HEK293 (cell line): ENCODE measurements around the gene PRKAG2.
A peak's percentile ranks its signal among the peaks of the same experiment; 100 is the strongest.

Experiments
- GLIS1 ChIP-seq: fragments of 450-650 bp; formaldehyde crosslinking; IDR thresholded peaks from 2 replicates; pipeline ENCODE4 v1.5.1; 2016; ENCODE audit warnings: missing biosample characterization, missing genetic modification characterization
- HOXD13 ChIP-seq: sonication (generic); formaldehyde crosslinking; IDR thresholded peaks from 2 replicates; pipeline ENCODE4 v1.8.0; 2022; ENCODE audit warnings: missing genetic modification reagents, borderline replicate concordance
- KLF7 ChIP-seq: fragments of 450-650 bp; formaldehyde crosslinking; IDR thresholded peaks from 2 replicates; pipeline ENCODE4 v1.5.1; 2016; ENCODE audit warnings: missing biosample characterization, missing genetic modification characterization, borderline replicate concordance
- MZF1 ChIP-seq: fragments of 450-650 bp; formaldehyde crosslinking; IDR thresholded peaks from 2 replicates; pipeline ENCODE4 v1.5.1; 2017; ENCODE audit warnings: missing biosample characterization, missing genetic modification characterization, borderline replicate concordance
- OSR2 ChIP-seq: fragments of 450-650 bp; formaldehyde crosslinking; IDR thresholded peaks from 2 replicates; pipeline ENCODE4 v1.5.1; 2016; ENCODE audit warnings: missing biosample characterization, missing genetic modification characterization
- OVOL3 ChIP-seq: fragments of 450-650 bp; formaldehyde crosslinking; IDR thresholded peaks from 2 replicates; pipeline ENCODE4 v1.5.1; 2016; ENCODE audit warnings: missing biosample characterization, missing genetic modification characterization
- SALL2 ChIP-seq: fragments of 450-650 bp; formaldehyde crosslinking; IDR thresholded peaks from 2 replicates; pipeline ENCODE4 v1.5.0; 2017; ENCODE audit warnings: missing biosample characterization, mild to moderate bottlenecking, missing genetic modification characterization, borderline replicate concordance
- SP3 ChIP-seq: fragments of 450-650 bp; formaldehyde crosslinking; IDR thresholded peaks from 2 replicates; pipeline ENCODE4 v1.5.1; 2016; ENCODE audit warnings: missing biosample characterization, missing genetic modification characterization
- TCF7L2 ChIP-seq: IDR thresholded peaks from 2 replicates; pipeline ENCODE4 v1.6.1; 2011; ENCODE audit warnings: low read depth, mild to moderate bottlenecking, inconsistent platforms, low read length, moderate library complexity, borderline replicate concordance
- ZFHX2 ChIP-seq: fragments of 450-650 bp; formaldehyde crosslinking; conservative IDR thresholded peaks from 2 replicates; pipeline ENCODE4 v1.5.1; 2016; ENCODE audit warnings: missing biosample characterization, missing genetic modification characterization
- ZNF138 ChIP-seq: fragments of 450-650 bp; formaldehyde crosslinking; IDR thresholded peaks from 2 replicates; pipeline ENCODE4 v1.5.1; 2016; ENCODE audit warnings: missing biosample characterization, missing genetic modification characterization, borderline replicate concordance
- ZNF2 ChIP-seq: fragments of 450-650 bp; formaldehyde crosslinking; IDR thresholded peaks from 2 replicates; pipeline ENCODE4 v1.5.1; 2016; ENCODE audit warnings: missing biosample characterization, missing genetic modification characterization
- ZNF239 ChIP-seq: fragments of 450-650 bp; formaldehyde crosslinking; IDR thresholded peaks from 2 replicates; pipeline ENCODE4 v1.5.1; 2016; ENCODE audit warnings: missing biosample characterization, missing genetic modification characterization
- ZNF266 ChIP-seq: fragments of 450-650 bp; formaldehyde crosslinking; IDR thresholded peaks from 2 replicates; pipeline ENCODE4 v1.5.1; 2016; ENCODE audit warnings: missing biosample characterization, missing genetic modification characterization, low read depth
- ZNF394 ChIP-seq: fragments of 450-650 bp; formaldehyde crosslinking; IDR thresholded peaks from 2 replicates; pipeline ENCODE4 v1.5.1; 2016; ENCODE audit warnings: missing biosample characterization, missing genetic modification characterization, mild to moderate bottlenecking, moderate library complexity, borderline replicate concordance
- ZNF404 ChIP-seq: fragments of 450-650 bp; formaldehyde crosslinking; IDR thresholded peaks from 2 replicates; pipeline ENCODE4 v1.5.1; 2017; ENCODE audit warnings: missing biosample characterization, missing genetic modification characterization
- ZNF654 ChIP-seq: fragments of 450-650 bp; formaldehyde crosslinking; IDR thresholded peaks from 2 replicates; pipeline ENCODE4 v1.5.1; 2016; ENCODE audit warnings: low read depth, missing biosample characterization, missing genetic modification characterization
- ZNF660 ChIP-seq: fragments of 450-650 bp; IDR thresholded peaks from 2 replicates; pipeline ENCODE4 v1.5.1; 2018; ENCODE audit warnings: missing biosample characterization, mild to moderate bottlenecking, missing genetic modification characterization
- ZNF677 ChIP-seq: fragments of 450-650 bp; IDR thresholded peaks from 2 replicates; pipeline ENCODE4 v1.5.0; 2018; ENCODE audit warnings: missing biosample characterization, mild to moderate bottlenecking, missing genetic modification characterization, moderate library complexity
- ZSCAN30 ChIP-seq: fragments of 450-650 bp; IDR thresholded peaks from 2 replicates; pipeline ENCODE4 v1.5.1; 2018; ENCODE audit warnings: missing biosample characterization, mild to moderate bottlenecking, missing genetic modification characterization, moderate library complexity
- TF ChIP-seq, protein P1 (sequence below): fragments of 450-650 bp; formaldehyde crosslinking; IDR thresholded peaks from 2 replicates; pipeline ENCODE4 v1.5.1; 2016; ENCODE audit warnings: missing biosample characterization, missing genetic modification characterization
- TF ChIP-seq, protein P2 (sequence below): fragments of 450-650 bp; formaldehyde crosslinking; IDR thresholded peaks from 2 replicates; pipeline ENCODE4 v1.5.1; 2016; ENCODE audit warnings: missing biosample characterization, missing genetic modification characterization
- TF ChIP-seq, protein P3 (sequence below): fragments of 450-650 bp; formaldehyde crosslinking; IDR thresholded peaks from 2 replicates; pipeline ENCODE4 v1.5.1; 2017; ENCODE audit warnings: missing biosample characterization, missing genetic modification characterization
- TF ChIP-seq, protein P4 (sequence below): fragments of 450-650 bp; formaldehyde crosslinking; IDR thresholded peaks from 2 replicates; pipeline ENCODE4 v1.5.1; 2016; ENCODE audit warnings: missing biosample characterization, missing genetic modification characterization
- TF ChIP-seq, protein P5 (sequence below): fragments of 450-650 bp; formaldehyde crosslinking; IDR thresholded peaks from 2 replicates; pipeline ENCODE4 v1.5.1; 2016; ENCODE audit warnings: missing biosample characterization, missing genetic modification characterization, borderline replicate concordance
- TF ChIP-seq, protein P6 (sequence below): fragments of 450-650 bp; formaldehyde crosslinking; IDR thresholded peaks from 2 replicates; pipeline ENCODE4 v1.5.1; 2016; ENCODE audit warnings: missing biosample characterization, missing genetic modification characterization
- TF ChIP-seq, protein P7 (sequence below): fragments of 450-650 bp; formaldehyde crosslinking; IDR thresholded peaks from 2 replicates; pipeline ENCODE4 v1.5.1; 2016; ENCODE audit warnings: missing biosample characterization, missing genetic modification characterization

The PRKAG2 gene

DNA sequence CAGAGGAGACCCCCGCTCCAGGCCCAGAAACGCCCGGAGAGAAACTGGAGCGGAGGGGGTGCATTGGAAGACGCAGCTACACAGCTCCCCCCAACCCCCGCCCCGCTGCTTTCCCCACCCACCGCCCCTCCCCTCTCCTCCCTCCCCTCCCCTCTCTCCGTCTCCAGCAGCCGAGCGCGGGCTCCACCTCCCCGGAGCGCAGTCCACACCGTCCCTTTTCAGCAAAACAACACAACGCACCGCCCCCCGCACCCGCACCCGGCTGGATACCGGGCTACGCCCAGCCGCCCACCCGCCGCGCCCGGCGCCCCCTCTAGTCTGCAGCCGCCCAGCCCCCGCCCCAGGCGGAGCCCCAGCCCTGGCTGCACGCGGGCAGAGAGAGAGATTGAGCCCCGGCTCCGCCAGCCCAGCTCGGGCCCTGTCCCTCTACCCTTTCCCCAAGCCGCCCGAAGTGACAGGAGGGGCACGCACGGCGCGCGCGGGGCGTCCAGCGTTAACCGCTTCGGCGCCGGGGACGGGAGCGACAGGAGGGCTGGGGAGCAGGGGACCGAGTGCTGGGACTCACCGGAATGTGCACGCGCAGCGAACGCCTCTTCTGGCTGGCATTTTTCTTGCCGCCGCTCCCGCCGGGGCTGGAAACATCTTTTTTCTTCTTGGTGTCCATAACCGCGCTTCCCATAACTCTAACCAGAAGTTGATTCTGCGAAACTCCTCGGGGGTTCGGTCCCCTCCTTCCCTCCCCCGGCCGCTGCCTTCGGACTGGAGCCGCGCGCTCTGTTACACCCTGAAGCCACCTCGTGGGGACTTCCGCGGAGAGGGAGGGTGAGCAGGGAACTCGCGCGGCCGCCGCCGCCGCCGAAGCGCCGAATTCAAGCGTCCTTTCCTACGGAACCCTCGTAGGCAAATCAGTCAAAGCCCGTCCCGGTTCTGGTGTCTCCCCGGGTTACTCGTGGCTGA, 695 bp downstream of the PRKAG2 start (continued):
- TF ChIP-seq, protein P1, sequence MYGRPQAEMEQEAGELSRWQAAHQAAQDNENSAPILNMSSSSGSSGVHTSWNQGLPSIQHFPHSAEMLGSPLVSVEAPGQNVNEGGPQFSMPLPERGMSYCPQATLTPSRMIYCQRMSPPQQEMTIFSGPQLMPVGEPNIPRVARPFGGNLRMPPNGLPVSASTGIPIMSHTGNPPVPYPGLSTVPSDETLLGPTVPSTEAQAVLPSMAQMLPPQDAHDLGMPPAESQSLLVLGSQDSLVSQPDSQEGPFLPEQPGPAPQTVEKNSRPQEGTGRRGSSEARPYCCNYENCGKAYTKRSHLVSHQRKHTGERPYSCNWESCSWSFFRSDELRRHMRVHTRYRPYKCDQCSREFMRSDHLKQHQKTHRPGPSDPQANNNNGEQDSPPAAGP (tag by site-specific recombination): peak; percentile 93; the same call in 1 of the 2 replicates
- TF ChIP-seq GLIS1 (tag by site-specific recombination): peak; percentile 85
- no peak for TF ChIP-seq TCF7L2
- TF ChIP-seq SP3 (tag by site-specific recombination): peak; percentile 59
- peak; percentile 52; the same call in 1 of the 2 replicates for TF ChIP-seq ZNF2 (tag by site-specific recombination)
- TF ChIP-seq ZSCAN30 (tag by site-specific recombination): no peak; the same call in 1 of the 2 replicates
- peak; percentile 77 for TF ChIP-seq ZFHX2
- TF ChIP-seq SALL2 (tag by site-specific recombination): no peak
- TF ChIP-seq HOXD13: no peak
- TF ChIP-seq OSR2: no peak; the same call in 1 of the 2 replicates
- TF ChIP-seq ZNF660 (tag by site-specific recombination): no peak
- TF ChIP-seq ZNF654: no peak
- 0 out of 2 replicates have a peak, but pooled peaks have one; percentile 12 for TF ChIP-seq ZNF394
- no peak for TF ChIP-seq ZNF404
- TF ChIP-seq, protein P2, sequence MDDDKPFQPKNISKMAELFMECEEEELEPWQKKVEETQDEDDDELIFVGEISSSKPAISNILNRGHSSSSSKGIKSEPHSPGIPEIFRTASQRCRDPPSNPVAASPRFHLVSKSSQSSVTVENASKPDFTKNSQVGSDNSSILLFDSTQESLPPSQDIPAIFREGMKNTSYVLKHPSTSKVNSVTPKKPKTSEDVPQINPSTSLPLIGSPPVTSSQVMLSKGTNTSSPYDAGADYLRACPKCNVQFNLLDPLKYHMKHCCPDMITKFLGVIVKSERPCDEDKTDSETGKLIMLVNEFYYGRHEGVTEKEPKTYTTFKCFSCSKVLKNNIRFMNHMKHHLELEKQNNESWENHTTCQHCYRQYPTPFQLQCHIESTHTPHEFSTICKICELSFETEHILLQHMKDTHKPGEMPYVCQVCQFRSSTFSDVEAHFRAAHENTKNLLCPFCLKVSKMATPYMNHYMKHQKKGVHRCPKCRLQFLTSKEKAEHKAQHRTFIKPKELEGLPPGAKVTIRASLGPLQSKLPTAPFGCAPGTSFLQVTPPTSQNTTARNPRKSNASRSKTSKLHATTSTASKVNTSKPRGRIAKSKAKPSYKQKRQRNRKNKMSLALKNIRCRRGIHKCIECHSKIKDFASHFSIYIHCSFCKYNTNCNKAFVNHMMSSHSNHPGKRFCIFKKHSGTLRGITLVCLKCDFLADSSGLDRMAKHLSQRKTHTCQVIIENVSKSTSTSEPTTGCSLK (tag by site-specific recombination): no peak
- TF ChIP-seq, protein P3, sequence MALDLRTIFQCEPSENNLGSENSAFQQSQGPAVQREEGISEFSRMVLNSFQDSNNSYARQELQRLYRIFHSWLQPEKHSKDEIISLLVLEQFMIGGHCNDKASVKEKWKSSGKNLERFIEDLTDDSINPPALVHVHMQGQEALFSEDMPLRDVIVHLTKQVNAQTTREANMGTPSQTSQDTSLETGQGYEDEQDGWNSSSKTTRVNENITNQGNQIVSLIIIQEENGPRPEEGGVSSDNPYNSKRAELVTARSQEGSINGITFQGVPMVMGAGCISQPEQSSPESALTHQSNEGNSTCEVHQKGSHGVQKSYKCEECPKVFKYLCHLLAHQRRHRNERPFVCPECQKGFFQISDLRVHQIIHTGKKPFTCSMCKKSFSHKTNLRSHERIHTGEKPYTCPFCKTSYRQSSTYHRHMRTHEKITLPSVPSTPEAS: peak; percentile 15; the same call in 1 of the 2 replicates
- TF ChIP-seq ZNF138: no peak
- TF ChIP-seq, protein P4, sequence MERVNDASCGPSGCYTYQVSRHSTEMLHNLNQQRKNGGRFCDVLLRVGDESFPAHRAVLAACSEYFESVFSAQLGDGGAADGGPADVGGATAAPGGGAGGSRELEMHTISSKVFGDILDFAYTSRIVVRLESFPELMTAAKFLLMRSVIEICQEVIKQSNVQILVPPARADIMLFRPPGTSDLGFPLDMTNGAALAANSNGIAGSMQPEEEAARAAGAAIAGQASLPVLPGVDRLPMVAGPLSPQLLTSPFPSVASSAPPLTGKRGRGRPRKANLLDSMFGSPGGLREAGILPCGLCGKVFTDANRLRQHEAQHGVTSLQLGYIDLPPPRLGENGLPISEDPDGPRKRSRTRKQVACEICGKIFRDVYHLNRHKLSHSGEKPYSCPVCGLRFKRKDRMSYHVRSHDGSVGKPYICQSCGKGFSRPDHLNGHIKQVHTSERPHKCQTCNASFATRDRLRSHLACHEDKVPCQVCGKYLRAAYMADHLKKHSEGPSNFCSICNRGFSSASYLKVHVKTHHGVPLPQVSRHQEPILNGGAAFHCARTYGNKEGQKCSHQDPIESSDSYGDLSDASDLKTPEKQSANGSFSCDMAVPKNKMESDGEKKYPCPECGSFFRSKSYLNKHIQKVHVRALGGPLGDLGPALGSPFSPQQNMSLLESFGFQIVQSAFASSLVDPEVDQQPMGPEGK (tag by site-specific recombination): peak; percentile 72
- TF ChIP-seq ZNF677: no peak
- no peak for TF ChIP-seq ZNF239 (tag by site-specific recombination)
- TF ChIP-seq KLF7 (tag by site-specific recombination): peak; percentile 70; the same call in 1 of the 2 replicates
- TF ChIP-seq ZNF266 (tag by site-specific recombination): no peak
- 0 out of 2 replicates have a peak, but pooled peaks have one; percentile 41 for TF ChIP-seq OVOL3
- TF ChIP-seq, protein P5, sequence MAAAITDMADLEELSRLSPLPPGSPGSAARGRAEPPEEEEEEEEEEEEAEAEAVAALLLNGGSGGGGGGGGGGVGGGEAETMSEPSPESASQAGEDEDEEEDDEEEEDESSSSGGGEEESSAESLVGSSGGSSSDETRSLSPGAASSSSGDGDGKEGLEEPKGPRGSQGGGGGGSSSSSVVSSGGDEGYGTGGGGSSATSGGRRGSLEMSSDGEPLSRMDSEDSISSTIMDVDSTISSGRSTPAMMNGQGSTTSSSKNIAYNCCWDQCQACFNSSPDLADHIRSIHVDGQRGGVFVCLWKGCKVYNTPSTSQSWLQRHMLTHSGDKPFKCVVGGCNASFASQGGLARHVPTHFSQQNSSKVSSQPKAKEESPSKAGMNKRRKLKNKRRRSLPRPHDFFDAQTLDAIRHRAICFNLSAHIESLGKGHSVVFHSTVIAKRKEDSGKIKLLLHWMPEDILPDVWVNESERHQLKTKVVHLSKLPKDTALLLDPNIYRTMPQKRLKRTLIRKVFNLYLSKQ (tag by site-specific recombination): no peak
- TF ChIP-seq MZF1 (tag by site-specific recombination): peak; percentile 69
- TF ChIP-seq, protein P6, sequence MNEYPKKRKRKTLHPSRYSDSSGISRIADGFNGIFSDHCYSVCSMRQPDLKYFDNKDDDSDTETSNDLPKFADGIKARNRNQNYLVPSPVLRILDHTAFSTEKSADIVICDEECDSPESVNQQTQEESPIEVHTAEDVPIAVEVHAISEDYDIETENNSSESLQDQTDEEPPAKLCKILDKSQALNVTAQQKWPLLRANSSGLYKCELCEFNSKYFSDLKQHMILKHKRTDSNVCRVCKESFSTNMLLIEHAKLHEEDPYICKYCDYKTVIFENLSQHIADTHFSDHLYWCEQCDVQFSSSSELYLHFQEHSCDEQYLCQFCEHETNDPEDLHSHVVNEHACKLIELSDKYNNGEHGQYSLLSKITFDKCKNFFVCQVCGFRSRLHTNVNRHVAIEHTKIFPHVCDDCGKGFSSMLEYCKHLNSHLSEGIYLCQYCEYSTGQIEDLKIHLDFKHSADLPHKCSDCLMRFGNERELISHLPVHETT (tag by site-specific recombination): no peak
- TF ChIP-seq, protein P7, sequence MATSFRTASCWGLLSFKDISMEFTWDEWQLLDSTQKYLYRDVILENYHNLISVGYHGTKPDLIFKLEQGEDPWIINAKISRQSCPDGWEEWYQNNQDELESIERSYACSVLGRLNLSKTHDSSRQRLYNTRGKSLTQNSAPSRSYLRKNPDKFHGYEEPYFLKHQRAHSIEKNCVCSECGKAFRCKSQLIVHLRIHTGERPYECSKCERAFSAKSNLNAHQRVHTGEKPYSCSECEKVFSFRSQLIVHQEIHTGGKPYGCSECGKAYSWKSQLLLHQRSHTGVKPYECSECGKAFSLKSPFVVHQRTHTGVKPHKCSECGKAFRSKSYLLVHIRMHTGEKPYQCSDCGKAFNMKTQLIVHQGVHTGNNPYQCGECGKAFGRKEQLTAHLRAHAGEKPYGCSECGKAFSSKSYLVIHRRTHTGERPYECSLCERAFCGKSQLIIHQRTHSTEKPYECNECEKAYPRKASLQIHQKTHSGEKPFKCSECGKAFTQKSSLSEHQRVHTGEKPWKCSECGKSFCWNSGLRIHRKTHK (tag by site-specific recombination): no peak
